IMR-90 (cell line): ENCODE measurements around the gene NFE2L2. TPM values are rescaled to one million over a fixed set of nuclear protein-coding genes. Genes with fewer than 3 reads are reported as not detected.

Source experiments
- ATAC-seq: fragments of 200-7000 bp; cut with Tn5 transposase; 2 replicates; pipeline ENCODE4 v1.9.1; 2020; ENCODE audit warnings: low read depth, mild to moderate bottlenecking, moderate library complexity
- BruUV-seq: library from RNA; stranded (reverse); fragments of 400-500 nt; replicated peaks from 2 replicates; lab custom pipeline; 2021; lab: Mats Ljungman, UMichigan
- CTCF ChIA-PET: fragments of 300-600 bp; formaldehyde crosslinking; extraction: SDS; loops from one replicate; lab custom pipeline; 2021; ENCODE audit warnings: antibody characterized with exemption; lab: Yijun Ruan, JAX
- POLR2A ChIA-PET: fragments of 300-600 bp; sonication (Branson Sonifier 250); formaldehyde crosslinking; loops from one replicate; lab custom pipeline; 2022; ENCODE audit warnings: antibody characterized with exemption; ENCODE audit not compliant: unreplicated experiment; lab: Charles Lee
- DNase-seq: peaks from one replicate; pipeline ENCODE4 v3.0.0; 2013
- H2AFZ ChIP-seq: replicated peaks from 2 replicates; pipeline ENCODE3; 2013; ENCODE audit warnings: low read length, mild to moderate bottlenecking; ENCODE audit not compliant: poor library complexity
- H2AK5ac ChIP-seq: 2 replicates; pipeline ENCODE4 v1.6.1; 2013; ENCODE audit warnings: low read depth, low read length, inconsistent platforms
- H2AK9ac ChIP-seq: replicated peaks from 2 replicates; pipeline ENCODE3; 2013; ENCODE audit warnings: mild to moderate bottlenecking, low read depth, low read length, moderate library complexity; ENCODE audit not compliant: poor library complexity
- H2BK120ac ChIP-seq: 2 replicates; pipeline ENCODE4 v1.6.1; 2013; ENCODE audit warnings: low read depth, low read length, inconsistent platforms
- H2BK15ac ChIP-seq: 3 replicates; pipeline ENCODE4 v1.6.1; 2013; ENCODE audit warnings: low read depth, low read length, inconsistent platforms
- H2BK20ac ChIP-seq: 2 replicates; pipeline ENCODE4 v1.6.1; 2013; ENCODE audit warnings: low read depth, mild to moderate bottlenecking, inconsistent platforms, low read length, moderate library complexity
- H2BK5ac ChIP-seq: 2 replicates; pipeline ENCODE4 v1.6.1; 2013; ENCODE audit warnings: mild to moderate bottlenecking, low read depth, low read length, inconsistent platforms; ENCODE audit not compliant: poor library complexity, severe bottlenecking
- H3K14ac ChIP-seq: replicated peaks from 2 replicates; pipeline ENCODE4 v1.6.1; 2013; ENCODE audit warnings: low read depth, low read length, inconsistent platforms
- H3K18ac ChIP-seq: 2 replicates; pipeline ENCODE4 v1.6.1; 2013; ENCODE audit warnings: low read depth, low read length, control low read depth
- H3K23ac ChIP-seq: 2 replicates; pipeline ENCODE4 v1.6.1; 2013; ENCODE audit warnings: low read depth, low read length, inconsistent platforms
- H3K27ac ChIP-seq: 2 replicates; pipeline ENCODE4 v1.5.1; 2013; ENCODE audit warnings: mild to moderate bottlenecking, control low read depth, low read length; ENCODE audit not compliant: insufficient read depth
- H3K27me3 ChIP-seq: 2 replicates; pipeline ENCODE4 v1.6.1; 2013; ENCODE audit warnings: low read length; ENCODE audit not compliant: control insufficient read depth, insufficient read depth
- H3K36me3 ChIP-seq: 2 replicates; pipeline ENCODE4 v1.6.1; 2013; ENCODE audit warnings: low read length, mixed read lengths; ENCODE audit not compliant: control insufficient read depth, insufficient read depth
- H3K4ac ChIP-seq: 2 replicates; pipeline ENCODE4 v1.6.1; 2013; ENCODE audit warnings: low read depth, low read length, inconsistent platforms
- H3K4me1 ChIP-seq: 2 replicates; pipeline ENCODE4 v1.6.1; 2013; ENCODE audit warnings: low read length, mixed read lengths; ENCODE audit not compliant: control insufficient read depth, insufficient read depth
- H3K4me2 ChIP-seq: 2 replicates; pipeline ENCODE4 v1.6.1; 2013; ENCODE audit warnings: low read depth, mild to moderate bottlenecking, control low read depth, low read length, moderate library complexity
- H3K4me3 ChIP-seq: 2 replicates; pipeline ENCODE4 v1.5.1; 2013; ENCODE audit warnings: low read depth, mild to moderate bottlenecking, control low read depth, low read length, moderate library complexity; ENCODE audit not compliant: insufficient read depth
- H3K56ac ChIP-seq: 2 replicates; pipeline ENCODE4 v1.6.1; 2013; ENCODE audit warnings: low read length, inconsistent platforms; ENCODE audit not compliant: insufficient read depth; ENCODE audit errors: extremely low read depth
- H3K79me1 ChIP-seq, 2 experiments: 2 replicates each; pipeline ENCODE4 v1.6.1; 2013; ENCODE audit warnings: low read length in 2 of 2, inconsistent platforms in 1 of 2, low read depth in 1 of 2
- H3K9ac ChIP-seq: 2 replicates; pipeline ENCODE4 v1.6.1; 2013; ENCODE audit warnings: low read depth, low read length, control low read depth
- H3K9me1 ChIP-seq: 2 replicates; pipeline ENCODE4 v1.6.1; 2013; ENCODE audit warnings: low read length, inconsistent platforms; ENCODE audit not compliant: insufficient read depth
- H3K9me3 ChIP-seq: 2 replicates; pipeline ENCODE4 v1.6.1; 2013; ENCODE audit warnings: low read length; ENCODE audit not compliant: control insufficient read depth, insufficient read depth
- H4K20me1 ChIP-seq: 2 replicates; pipeline ENCODE4 v1.6.1; 2013; ENCODE audit warnings: low read length, inconsistent platforms; ENCODE audit not compliant: insufficient read depth
- H4K5ac ChIP-seq: 2 replicates; pipeline ENCODE4 v1.6.1; 2013; ENCODE audit warnings: mild to moderate bottlenecking, low read depth, low read length, control low read depth
- H4K8ac ChIP-seq, 2 experiments: 2 replicates each; pipeline ENCODE4 v1.6.1; 2013; ENCODE audit warnings: low read depth in 2 of 2, low read length in 2 of 2, control low read depth in 1 of 2, inconsistent platforms in 1 of 2
- H4K91ac ChIP-seq: 2 replicates; pipeline ENCODE4 v1.6.1; 2013; ENCODE audit warnings: low read depth, low read length, inconsistent platforms; ENCODE audit not compliant: insufficient read depth
- BHLHE40 ChIP-seq: fragments of 150-350 bp; IDR thresholded peaks from 2 replicates; pipeline ENCODE4 v1.6.1; 2016; ENCODE audit warnings: mild to moderate bottlenecking, low read depth, low read length
- CHD1 ChIP-seq: IDR thresholded peaks from 2 replicates; pipeline ENCODE4 v1.6.1; 2012; ENCODE audit warnings: low read depth, low read length, improper control_type of control experiment
- MAFK ChIP-seq: IDR thresholded peaks from 2 replicates; pipeline ENCODE4 v1.6.1; 2012; ENCODE audit warnings: low read depth, low read length, improper control_type of control experiment
- MAZ ChIP-seq: IDR thresholded peaks from 2 replicates; pipeline ENCODE4 v1.6.1; 2012; ENCODE audit warnings: low read depth, mild to moderate bottlenecking, low read length, improper control_type of control experiment, moderate library complexity, borderline replicate concordance
- MXI1 ChIP-seq: IDR thresholded peaks from 2 replicates; pipeline ENCODE4 v1.6.1; 2012; ENCODE audit warnings: low read depth, mild to moderate bottlenecking, low read length, moderate library complexity, borderline replicate concordance
- NFE2L2 ChIP-seq: fragments of 150-350 bp; IDR thresholded peaks from 2 replicates; pipeline ENCODE4 v1.6.1; 2016; ENCODE audit warnings: low read depth, mild to moderate bottlenecking, low read length
- POLR2A ChIP-seq: IDR thresholded peaks from 2 replicates; pipeline ENCODE4 v1.6.1; 2012; ENCODE audit warnings: mild to moderate bottlenecking, low read depth, low read length
- USF2 ChIP-seq: fragments of 150-350 bp; IDR thresholded peaks from 2 replicates; pipeline ENCODE4 v1.6.1; 2017; ENCODE audit warnings: mild to moderate bottlenecking, antibody characterized with exemption, low read length, low read depth
- WGBS, 2 experiments: methylation state at CpG; one replicate each; pipeline versions ENCODE4 v1.1.5 to v1.1.7; 2013; ENCODE audit warnings: missing lambda C conversion rate in 2 of 2; ENCODE audit not compliant: insufficient read length in 1 of 2; ENCODE audit errors: extremely low coverage in 2 of 2; 5-methylcytosine and 5-hydroxymethylcytosine counted together
- dilution Hi-C: fragments of 300-500 bp; cut with HindIII; formaldehyde crosslinking; loops from one replicate; pipeline ENCODE4 v1.14.3; 2018; ENCODE audit warnings: low sequenced_read_pairs; ENCODE audit not compliant: unreplicated experiment
- in situ Hi-C: fragments of 300-500 bp; cut with MboI; formaldehyde crosslinking; loops from 3 replicates; pipeline ENCODE4 v1.14.3; 2019; ENCODE audit warnings: low sequenced_read_pairs, inconsistent platforms, mixed read lengths
- intact Hi-C: fragments of 100-400 bp; cut with micrococcal nuclease; formaldehyde crosslinking; loops from 2 replicates; pipeline ENCODE4 v1.10.0; 2022
- polyA plus RNA-seq, 3 experiments: library from polyadenylated mRNA; depleted of rRNA; stranded (reverse); fragments of >200 nt; gene quantifications; 2 replicates each; pipeline ENCODE4 v1.2.3, GENCODE V29; 2012; ENCODE audit warnings: low replicate concordance in 1 of 3
- total RNA-seq: library from RNA; depleted of rRNA; stranded (reverse); fragments of >200 nt; gene quantifications from 2 replicates; pipeline ENCODE4 v1.2.3, GENCODE V29; 2012

NFE2L2 gene
- total and polyA plus RNA-seq, 2 of the 4 experiments (the other 2 are of a cell fraction), result 72.7 to 83.5 TPM

- Histone ChIP-seq H3K9me1 (no peaks in the 10 kb centered on the region), H3K27ac (no peak overlapping the region), H4K91ac (no peak overlapping the region), H3K23ac (no peak overlapping the region), H2AK5ac (no peak overlapping the region), H3K36me3 (no peaks in the 10 kb centered on the region), H3K4me2 (no peak overlapping the region), H2AK9ac (no peak overlapping the region), H3K9ac (no peak overlapping the region), H3K18ac (no peak overlapping the region), H3K14ac (no peak overlapping the region), H3K4ac (no peak overlapping the region), H3K27me3 (no peaks in the 10 kb centered on the region), H4K20me1 (no peaks in the 10 kb centered on the region), H4K5ac (no peak overlapping the region), H2BK20ac (no peak overlapping the region), H3K4me3 (no peak overlapping the region), H2BK15ac (no peak overlapping the region), H2BK5ac (no peak overlapping the region), H2BK120ac (no peak overlapping the region), H3K79me1 (no peaks in the 10 kb centered on the region), H3K56ac (no peak overlapping the region), H3K4me1 (0 out of 2 replicates have a peak, but pooled peaks cover 2% of the 10 kb centered on the region), H4K8ac (no peak overlapping the region), H3K9me3 (no peaks in the 10 kb centered on the region), H2AFZ (no peak overlapping the region)
- dilution Hi-C loops, result no loop called here
- no peak for DNase-seq
- CTCF ChIA-PET, result no interaction called here
- WGBS, 2 experiments, result no CpG with 5 or more reads among the region's 2 CpGs
- no TSS peak for BruUV-seq
- in situ Hi-C loops, result no loop called here
- POLR2A ChIA-PET, result no interaction called here
- ATAC-seq, result no peak
- TF ChIP-seq MXI1, result no peak
- TF ChIP-seq BHLHE40, result no peak
- no peak for TF ChIP-seq MAZ
- TF ChIP-seq POLR2A, result no peak
- TF ChIP-seq NFE2L2, result no peak
- no peak for TF ChIP-seq USF2
- TF ChIP-seq MAFK, result no peak
- TF ChIP-seq CHD1, result no peak
- intact Hi-C loops, result no loop called here
Observed at GRCh38 chr2:177302552-177302951, 38.0 kb upstream of the NFE2L2 start.
